ENCODE measurements around the gene SLC24A4.

- TF ChIP-seq POLR2A (IDR thresholded peaks at IDR 0.05): no peak
- no peak for TF ChIP-seq CTCF (IDR thresholded peaks at IDR 0.05)
Measured at GRCh38 chr14:92455231-92455630, 132.3 kb downstream of the SLC24A4 start.
